ENCODE data around the gene C19orf44. TPM values are rescaled to one million over a fixed set of nuclear protein-coding genes. Genes with fewer than 3 reads are reported as not detected.

The C19orf44 gene
- total RNA-seq, 6 experiments from 2014 or later: 2.9 to 4.7 (median 3.7) TPM

DNA sequence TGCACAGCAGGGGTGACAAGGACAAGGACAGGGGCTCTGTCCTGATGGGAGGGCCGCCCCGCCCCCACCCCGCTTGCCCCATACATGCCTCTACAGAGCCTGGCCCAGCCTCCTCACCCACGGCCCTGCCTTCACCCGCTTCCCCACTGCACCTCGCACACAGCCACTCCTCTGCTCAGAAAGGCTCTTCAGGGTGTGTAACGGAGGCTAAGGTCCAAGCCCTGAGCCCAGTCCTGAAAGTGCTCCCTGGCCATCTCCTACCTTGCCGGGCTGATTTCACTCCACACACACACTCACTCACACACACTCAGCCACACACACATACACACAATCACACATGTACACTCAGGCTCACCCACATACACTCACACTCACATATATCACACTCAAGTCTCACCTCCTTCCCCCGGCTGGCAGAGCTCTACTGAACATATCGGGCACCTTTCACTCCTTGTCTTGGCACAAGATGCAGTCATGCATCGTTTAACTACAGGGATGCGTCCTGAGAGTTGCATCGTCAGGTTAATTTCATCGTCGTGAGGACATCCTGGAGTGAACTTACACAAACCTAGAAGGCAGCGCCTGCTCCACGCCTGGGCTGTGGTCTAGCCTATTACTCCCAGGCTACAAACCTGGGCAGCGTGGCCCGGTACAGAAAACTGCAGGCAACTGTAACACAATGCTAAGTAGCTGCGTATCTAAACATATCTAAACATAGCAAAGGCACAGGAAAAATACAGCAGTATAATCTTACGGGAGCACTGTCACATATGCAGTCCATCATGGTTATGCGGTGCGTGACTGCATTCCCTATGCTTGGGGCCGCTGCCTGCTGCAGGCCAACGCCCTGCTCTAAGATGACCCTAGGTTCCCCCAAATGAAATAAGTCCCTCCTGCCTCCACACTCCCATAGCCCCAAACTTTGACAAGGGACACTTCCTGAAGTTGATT lies 37.5 kb upstream of the C19orf44 start:
- Mint-ChIP-seq H3K27me3 (ENCODE audit: insufficient read depth) (no peaks in the 10 kb centered on the region; the same call in 1 of the 2 replicates), H3K27ac (peak overlapping the region; percentile 42; the same call in 1 of the 2 replicates)
- DNase-seq: no peak

DNA sequence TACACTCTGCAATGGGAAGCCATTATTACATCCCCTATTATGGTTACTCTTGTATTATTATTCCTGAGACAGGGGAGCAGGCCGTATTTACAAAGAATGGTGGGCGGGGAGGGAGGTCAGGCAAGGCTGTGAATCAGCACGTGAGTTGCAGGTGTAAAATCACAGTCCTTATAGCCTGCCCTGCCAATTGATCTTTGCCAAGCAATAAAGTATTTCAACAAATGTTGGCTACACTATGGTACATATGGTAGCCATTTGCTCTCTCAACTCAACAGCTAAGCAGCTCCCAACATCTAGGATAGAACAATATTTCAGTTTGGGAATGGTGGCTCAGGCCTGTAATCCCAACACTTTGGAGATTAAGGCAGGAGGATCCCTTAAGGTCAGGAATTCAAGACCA lies 36.5 kb upstream of the C19orf44 start:
- DNase-seq: no peak
- no peaks in the 10 kb centered on the region for H3K9me3 Mint-ChIP-seq
- no peaks in the 10 kb centered on the region for H3K36me3 Mint-ChIP-seq (ENCODE audit: low read depth)
- H3K4me1 Mint-ChIP-seq (ENCODE audit: low read depth): peaks cover 52% of the 10 kb centered on the region
- no peak overlapping the region for H3K27ac Mint-ChIP-seq
- H3K27me3 Mint-ChIP-seq (ENCODE audit: insufficient read depth): no peaks in the 10 kb centered on the region; the same call in 1 of the 2 replicates
- no peak overlapping the region for H3K4me3 Mint-ChIP-seq
- TF ChIP-seq, protein P1, sequence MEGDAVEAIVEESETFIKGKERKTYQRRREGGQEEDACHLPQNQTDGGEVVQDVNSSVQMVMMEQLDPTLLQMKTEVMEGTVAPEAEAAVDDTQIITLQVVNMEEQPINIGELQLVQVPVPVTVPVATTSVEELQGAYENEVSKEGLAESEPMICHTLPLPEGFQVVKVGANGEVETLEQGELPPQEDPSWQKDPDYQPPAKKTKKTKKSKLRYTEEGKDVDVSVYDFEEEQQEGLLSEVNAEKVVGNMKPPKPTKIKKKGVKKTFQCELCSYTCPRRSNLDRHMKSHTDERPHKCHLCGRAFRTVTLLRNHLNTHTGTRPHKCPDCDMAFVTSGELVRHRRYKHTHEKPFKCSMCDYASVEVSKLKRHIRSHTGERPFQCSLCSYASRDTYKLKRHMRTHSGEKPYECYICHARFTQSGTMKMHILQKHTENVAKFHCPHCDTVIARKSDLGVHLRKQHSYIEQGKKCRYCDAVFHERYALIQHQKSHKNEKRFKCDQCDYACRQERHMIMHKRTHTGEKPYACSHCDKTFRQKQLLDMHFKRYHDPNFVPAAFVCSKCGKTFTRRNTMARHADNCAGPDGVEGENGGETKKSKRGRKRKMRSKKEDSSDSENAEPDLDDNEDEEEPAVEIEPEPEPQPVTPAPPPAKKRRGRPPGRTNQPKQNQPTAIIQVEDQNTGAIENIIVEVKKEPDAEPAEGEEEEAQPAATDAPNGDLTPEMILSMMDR (IDR thresholded peaks at IDR 0.05): no peak

More for the DNA sequence above, 37.5 kb upstream of the C19orf44 start:
- TF ChIP-seq, protein P1 (IDR thresholded peaks at IDR 0.05): no peak
- Mint-ChIP-seq H3K36me3 (ENCODE audit: low read depth) (no peaks in the 10 kb centered on the region), H3K4me1 (ENCODE audit: low read depth) (peaks cover 51% of the 10 kb centered on the region), H3K9me3 (no peaks in the 10 kb centered on the region), H3K4me3 (no peak overlapping the region)

DNA sequence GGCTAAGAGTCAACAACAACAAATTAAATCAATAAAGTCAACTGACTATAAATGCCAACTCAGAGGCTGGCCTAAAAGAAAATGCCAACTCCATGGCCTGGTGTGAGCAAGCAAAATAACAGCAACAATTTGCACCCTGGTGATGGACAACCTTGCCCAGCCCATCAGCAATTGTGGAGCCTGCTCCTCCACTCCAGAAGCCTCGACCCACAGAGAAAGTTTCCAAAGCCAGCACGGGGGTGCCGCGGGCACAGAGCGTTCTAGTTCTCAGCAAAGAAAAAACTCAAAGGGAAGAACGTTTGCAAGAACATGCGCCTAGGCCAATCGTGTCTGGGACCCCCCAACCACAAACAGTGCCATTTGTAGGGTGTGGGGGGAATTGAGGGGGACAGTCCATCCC lies 35.7 kb upstream of the C19orf44 start:
- DNase-seq: no peak
- H3K27me3 Mint-ChIP-seq (ENCODE audit: insufficient read depth): no peaks in the 10 kb centered on the region; the same call in 1 of the 2 replicates
- H3K4me1 Mint-ChIP-seq (ENCODE audit: low read depth): peaks cover 52% of the 10 kb centered on the region

DNA sequence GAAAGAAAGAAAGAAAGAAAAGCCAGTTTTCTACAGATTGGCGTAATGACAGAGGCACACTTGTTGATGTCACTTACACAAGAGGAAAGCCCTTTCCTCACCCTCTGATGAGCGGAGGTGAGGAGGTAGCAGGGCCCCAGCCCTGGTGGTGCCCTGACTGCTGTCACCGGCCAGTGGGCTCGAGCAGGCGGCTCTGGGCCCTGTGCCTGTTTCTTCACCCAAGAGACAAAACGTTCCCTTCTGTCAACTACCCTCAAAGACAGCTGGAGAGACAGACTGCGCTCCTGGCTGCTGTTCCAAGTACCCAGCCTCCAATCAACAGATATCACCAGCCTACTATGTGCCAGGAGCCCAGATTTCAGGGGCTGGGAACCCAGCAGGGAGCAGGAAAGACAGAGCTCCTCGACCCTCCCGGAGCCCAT lies 34.6 kb upstream of the C19orf44 start:
- H3K4me3 Mint-ChIP-seq: no peak overlapping the region
- H3K4me1 Mint-ChIP-seq (ENCODE audit: low read depth): peaks cover 50% of the 10 kb centered on the region
- no peaks in the 10 kb centered on the region; the same call in 1 of the 2 replicates for H3K27me3 Mint-ChIP-seq (ENCODE audit: insufficient read depth)
- no peaks in the 10 kb centered on the region for H3K9me3 Mint-ChIP-seq
- no peak overlapping the region for H3K27ac Mint-ChIP-seq
- DNase-seq: no peak
- TF ChIP-seq, protein P1 (IDR thresholded peaks at IDR 0.05): no peak
- H3K36me3 Mint-ChIP-seq (ENCODE audit: low read depth): no peaks in the 10 kb centered on the region

More for the DNA sequence above, 35.7 kb upstream of the C19orf44 start:
- TF ChIP-seq, protein P1 (IDR thresholded peaks at IDR 0.05): no peak
- Mint-ChIP-seq H3K36me3 (ENCODE audit: low read depth) (no peaks in the 10 kb centered on the region), H3K27ac (no peak overlapping the region), H3K4me3 (no peak overlapping the region), H3K9me3 (no peaks in the 10 kb centered on the region)

DNA sequence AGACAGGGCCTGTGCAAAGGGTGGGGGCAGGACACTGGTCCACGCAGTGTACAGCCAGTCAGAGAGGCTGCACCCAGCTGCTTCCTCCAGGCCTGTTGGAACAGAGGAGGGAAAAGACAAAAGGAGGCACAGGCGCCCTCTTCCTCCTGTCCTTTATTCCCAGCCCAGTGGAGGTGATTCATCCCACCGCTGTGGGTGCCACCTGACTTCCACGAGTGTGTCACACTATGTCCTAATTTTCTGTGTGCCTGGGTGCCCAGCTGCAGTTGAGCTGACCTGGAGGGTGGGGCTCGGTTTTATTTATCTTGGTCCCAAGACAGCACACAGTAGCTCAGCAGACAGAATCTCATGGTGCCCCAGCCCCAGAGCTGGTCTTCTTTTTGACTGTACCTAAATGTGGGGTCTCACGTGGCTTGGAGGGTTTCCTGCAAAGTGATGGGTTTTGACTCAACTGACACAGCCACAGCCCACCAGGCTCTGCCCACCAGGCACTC lies 33.4 kb upstream of the C19orf44 start:
- DNase-seq: peak; percentile 10
- Mint-ChIP-seq H3K27ac (no peak overlapping the region), H3K4me1 (ENCODE audit: low read depth) (peaks cover 39% of the 10 kb centered on the region), H3K27me3 (ENCODE audit: insufficient read depth) (peaks cover 2% of the 10 kb centered on the region; the same call in 1 of the 2 replicates), H3K36me3 (ENCODE audit: low read depth) (no peaks in the 10 kb centered on the region), H3K9me3 (no peaks in the 10 kb centered on the region), H3K4me3 (no peak overlapping the region)
- TF ChIP-seq, protein P1 (IDR thresholded peaks at IDR 0.05): no peak
